Uterus (tissue), 4 donors: ENCODE data around the gene RSPO4. TPM values are rescaled to one million over a fixed set of nuclear protein-coding genes. Genes with fewer than 3 reads are reported as not detected.

Source experiments
- DNase-seq, 2 donors: peaks; one replicate each; pipeline ENCODE4 v3.0.0-alpha.2; 2019 to 2020
- H3K27ac ChIP-seq, 2 donors: fragments of 200-600 bp; sonication (generic); 1 replicate in 1 of 2; 2 replicates in 1 of 2; pipeline ENCODE4 v1.5.1; 2016 to 2018
- H3K27me3 ChIP-seq, 2 donors: fragments of 200-600 bp; sonication (generic); one replicate each; pipeline ENCODE4 v1.5.1; 2018 to 2019; ENCODE audit warnings: control low read depth in 1 of 2
- H3K36me3 ChIP-seq, 2 donors: fragments of 200-600 bp; sonication (generic); one replicate each; pipeline ENCODE4 v1.5.1; 2019; ENCODE audit warnings: control low read depth in 1 of 2
- H3K4me1 ChIP-seq, 2 donors: fragments of 200-600 bp; sonication (generic); one replicate each; pipeline ENCODE4 v1.5.1; 2018 to 2019; ENCODE audit warnings: control low read depth in 1 of 2
- H3K4me3 ChIP-seq, 2 donors: fragments of 200-600 bp; sonication (generic); 1 replicate in 1 of 2; 2 replicates in 1 of 2; pipeline ENCODE4 v1.5.1; 2018 to 2019; ENCODE audit warnings: mild to moderate bottlenecking in 1 of 2
- H3K9me3 ChIP-seq, 2 donors: fragments of 200-600 bp; sonication (generic); one replicate each; pipeline ENCODE4 v1.5.1; 2019; ENCODE audit warnings: control low read depth in 1 of 2
- CTCF ChIP-seq, 4 experiments: fragments of 200-600 bp in 2 of 4; fragments of 450-650 bp in 2 of 4; sonication (generic) in 2 of 4; IDR thresholded peaks; one replicate each; pipeline ENCODE4 v1.5.1; 2016 to 2019; ENCODE audit warnings: antibody characterized with exemption in 4 of 4, mild to moderate bottlenecking in 2 of 4, moderate library complexity in 1 of 4
- POLR2A ChIP-seq, 2 donors: fragments of 450-650 bp; IDR thresholded peaks; one replicate each; pipeline ENCODE4 v1.6.1; 2016; ENCODE audit warnings: antibody characterized with exemption in 2 of 2, mild to moderate bottlenecking in 1 of 2, moderate library complexity in 1 of 2
- intact Hi-C: fragments of 100-400 bp; cut with DNase I; formaldehyde crosslinking; loops from one replicate; pipeline ENCODE4 v1.15.1; 2023; ENCODE audit warnings: low total_unique reads
- total RNA-seq, 4 donors: library from RNA; depleted of rRNA in 3 of 4; stranded (reverse); fragments of >200 nt in 3 of 4; gene quantifications; one replicate each; pipeline versions ENCODE4 v1.1.0 to v1.2.4, GENCODE V29; 2014 to 2023
- donor health status: DM: yes; HTN: yes; CAD: no.

Gene RSPO4
- total RNA-seq, 4 donors from 2014 or later: 0.67 TPM; not detected in 3

- no peaks in the 10 kb centered on the region for H3K36me3 ChIP-seq
- H3K27me3 ChIP-seq: no peaks in the 10 kb centered on the region
- H3K9me3 ChIP-seq: no peaks in the 10 kb centered on the region
- intact Hi-C loops: no loop called here
- H3K4me1 ChIP-seq: no peaks in the 10 kb centered on the region
- no peak overlapping the region for H3K4me3 ChIP-seq
- TF ChIP-seq POLR2A (IDR thresholded peaks at IDR 0.05) (no peak), CTCF (IDR thresholded peaks at IDR 0.05) (no peak)
- no peak overlapping the region for H3K27ac ChIP-seq
- no peak for DNase-seq
Observed at GRCh38 chr20:951384-952169, 50.5 kb downstream of the RSPO4 start.

GRCh38 chr20:949717-950116, 52.4 kb downstream of the RSPO4 start:
- intact Hi-C loops: no loop called here
- TF ChIP-seq CTCF (IDR thresholded peaks at IDR 0.05) (no peak), POLR2A (IDR thresholded peaks at IDR 0.05) (no peak)
- no peaks in the 10 kb centered on the region for H3K27me3 ChIP-seq

GRCh38 chr20:946826-947225, 55.3 kb downstream of the RSPO4 start:
- no peak for DNase-seq
- intact Hi-C loops: no loop called here
- TF ChIP-seq CTCF (IDR thresholded peaks at IDR 0.05): no peak
- TF ChIP-seq POLR2A (IDR thresholded peaks at IDR 0.05): no peak
- no peak overlapping the region for H3K27ac ChIP-seq
- no peaks in the 10 kb centered on the region for H3K27me3 ChIP-seq
- H3K9me3 ChIP-seq: no peaks in the 10 kb centered on the region
- H3K4me1 ChIP-seq: no peaks in the 10 kb centered on the region
- no peak overlapping the region for H3K4me3 ChIP-seq
- H3K36me3 ChIP-seq: no peaks in the 10 kb centered on the region

More at GRCh38 chr20:949717-950116, 52.4 kb downstream of the RSPO4 start:
- Histone ChIP-seq H3K9me3 (no peaks in the 10 kb centered on the region), H3K27ac (no peak overlapping the region), H3K36me3 (no peaks in the 10 kb centered on the region), H3K4me3 (no peak overlapping the region), H3K4me1 (no peaks in the 10 kb centered on the region)
- DNase-seq: no peak

- Histone ChIP-seq H3K4me3 (no peak overlapping the region), H3K27ac (no peak overlapping the region), H3K36me3 (no peaks in the 10 kb centered on the region), H3K27me3 (no peaks in the 10 kb centered on the region), H3K9me3 (no peaks in the 10 kb centered on the region), H3K4me1 (no peaks in the 10 kb centered on the region)
- TF ChIP-seq POLR2A (IDR thresholded peaks at IDR 0.05): no peak
- DNase-seq: no peak
- intact Hi-C loops: no loop called here
Observed at GRCh38 chr20:945841-946240, 56.3 kb downstream of the RSPO4 start.

GRCh38 chr20:944774-945410, 57.2 kb downstream of the RSPO4 start:
- no peak overlapping the region for H3K27ac ChIP-seq
- H3K27me3 ChIP-seq: no peaks in the 10 kb centered on the region
- intact Hi-C loops: no loop called here
- no peaks in the 10 kb centered on the region for H3K9me3 ChIP-seq
- no peaks in the 10 kb centered on the region for H3K36me3 ChIP-seq
- DNase-seq: no peak
- no peak overlapping the region for H3K4me3 ChIP-seq
- no peak for TF ChIP-seq CTCF (IDR thresholded peaks at IDR 0.05)
- no peak for TF ChIP-seq POLR2A (IDR thresholded peaks at IDR 0.05)
- no peaks in the 10 kb centered on the region for H3K4me1 ChIP-seq
